HG03342 (cell line): ENCODE measurements around the gene CDRT15L2.
"Not testable (repeated sequence)": the region's sequence is repeated elsewhere in the genome, so short reads cannot be mapped to it uniquely, and the experiment has no call there.

ENCODE experiments used
- ATAC-seq: cut with Tn5 transposase; IDR thresholded peaks from one replicate; pipeline ENCODE4 v1.9.1; 2021; ENCODE audit warnings: mild to moderate bottlenecking, moderate library complexity; ENCODE audit not compliant: unreplicated experiment

CDRT15L2 gene

GRCh38 chr17:20571653-20572052, 7.9 kb upstream of the CDRT15L2 start:
- ATAC-seq, result not testable (repeated sequence)

GRCh38 chr17:20573216-20573615, 6.3 kb upstream of the CDRT15L2 start:
- not testable (repeated sequence) for ATAC-seq

- not testable (repeated sequence) for ATAC-seq
Measured at GRCh38 chr17:20575071-20575470, 4.5 kb upstream of the CDRT15L2 start.

- ATAC-seq, result not testable (repeated sequence)
Measured at GRCh38 chr17:20583891-20584577, 4.5 kb downstream of the CDRT15L2 start.

- ATAC-seq, result not testable (repeated sequence)
Measured at GRCh38 chr17:20588744-20589453, 9.4 kb downstream of the CDRT15L2 start.

- ATAC-seq, result not testable (repeated sequence)
Measured at GRCh38 chr17:20589454-20589810, 9.9 kb downstream of the CDRT15L2 start.

GRCh38 chr17:20591040-20591439, 11.5 kb downstream of the CDRT15L2 start:
- not testable (repeated sequence) for ATAC-seq

- not testable (repeated sequence) for ATAC-seq
Measured at GRCh38 chr17:20605568-20605967, 26.0 kb downstream of the CDRT15L2 start.

GRCh38 chr17:20609490-20609889, 30.0 kb downstream of the CDRT15L2 start:
- ATAC-seq, result not testable (repeated sequence)

- ATAC-seq, result no peak
Measured at GRCh38 chr17:20611309-20611708, 31.8 kb downstream of the CDRT15L2 start.

GRCh38 chr17:20612635-20613034, 33.1 kb downstream of the CDRT15L2 start:
- ATAC-seq, result no peak

- ATAC-seq, result no peak
Measured at GRCh38 chr17:20613248-20613647, 33.7 kb downstream of the CDRT15L2 start.

GRCh38 chr17:20613905-20614304, 34.4 kb downstream of the CDRT15L2 start:
- ATAC-seq, result no peak

- not testable (repeated sequence) for ATAC-seq
Measured at GRCh38 chr17:20615461-20615860, 35.9 kb downstream of the CDRT15L2 start.
